ENCODE data around the gene MARCHF5.
"Not testable (repeated sequence)": the region's sequence is repeated elsewhere in the genome, so short reads cannot be mapped to it uniquely, and the experiment has no call there.

MARCHF5 gene

DNA sequence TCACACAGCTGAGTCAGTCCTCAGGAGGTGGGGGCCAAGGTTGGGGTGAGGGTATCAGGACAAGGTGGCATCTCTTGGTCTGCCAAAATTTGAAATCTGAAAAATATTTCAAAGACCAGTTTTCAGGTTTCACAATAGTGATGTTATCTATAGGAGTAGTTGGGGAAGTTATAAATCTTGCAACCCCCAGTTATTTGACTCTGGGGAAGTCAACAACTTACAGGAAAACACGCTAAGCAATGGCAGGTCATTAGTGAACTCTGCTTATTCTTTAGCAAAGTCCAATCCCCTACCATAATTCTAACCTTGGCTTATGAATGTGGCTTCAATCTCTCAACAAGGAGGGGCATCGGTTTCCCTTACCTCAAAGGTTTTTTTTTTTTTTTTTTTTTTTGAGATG is 94.9 kb downstream of the MARCHF5 start:
- Histone ChIP-seq H4K20me1 (ENCODE audit: low read depth, low read length) (no peaks in the 10 kb centered on the region), H2AFZ (ENCODE audit: low read depth, low read length, severe bottlenecking) (no peak overlapping the region), H3K4me3 (ENCODE audit: insufficient read depth, low read length, poor library complexity, severe bottlenecking) (no peak overlapping the region), H3K9me3 (ENCODE audit: insufficient read depth, low read length) (no peaks in the 10 kb centered on the region), H3F3A (ENCODE audit: insufficient read depth) (no peaks in the 10 kb centered on the region), H3K9me2 (replicated peaks; ENCODE audit: insufficient read depth, low read length) (no peaks in the 10 kb centered on the region), H3K27me3 (ENCODE audit: low read length) (no peaks in the 10 kb centered on the region), H3K27ac (ENCODE audit: low read depth, low read length) (no peak overlapping the region), H3K9ac (ENCODE audit: low read length) (no peak overlapping the region), H3K79me2 (ENCODE audit: insufficient read depth, low read length) (no peaks in the 10 kb centered on the region), H3K36me3 (ENCODE audit: low read length) (no peaks in the 10 kb centered on the region), H3K4me2 (ENCODE audit: low read depth, low read length, poor library complexity, severe bottlenecking) (no peak overlapping the region)
- TF ChIP-seq EZH2phosphoT487 (conservative IDR thresholded peaks at IDR 0.05; ENCODE audit: low read length) = no peak
- TF ChIP-seq, protein P1, sequence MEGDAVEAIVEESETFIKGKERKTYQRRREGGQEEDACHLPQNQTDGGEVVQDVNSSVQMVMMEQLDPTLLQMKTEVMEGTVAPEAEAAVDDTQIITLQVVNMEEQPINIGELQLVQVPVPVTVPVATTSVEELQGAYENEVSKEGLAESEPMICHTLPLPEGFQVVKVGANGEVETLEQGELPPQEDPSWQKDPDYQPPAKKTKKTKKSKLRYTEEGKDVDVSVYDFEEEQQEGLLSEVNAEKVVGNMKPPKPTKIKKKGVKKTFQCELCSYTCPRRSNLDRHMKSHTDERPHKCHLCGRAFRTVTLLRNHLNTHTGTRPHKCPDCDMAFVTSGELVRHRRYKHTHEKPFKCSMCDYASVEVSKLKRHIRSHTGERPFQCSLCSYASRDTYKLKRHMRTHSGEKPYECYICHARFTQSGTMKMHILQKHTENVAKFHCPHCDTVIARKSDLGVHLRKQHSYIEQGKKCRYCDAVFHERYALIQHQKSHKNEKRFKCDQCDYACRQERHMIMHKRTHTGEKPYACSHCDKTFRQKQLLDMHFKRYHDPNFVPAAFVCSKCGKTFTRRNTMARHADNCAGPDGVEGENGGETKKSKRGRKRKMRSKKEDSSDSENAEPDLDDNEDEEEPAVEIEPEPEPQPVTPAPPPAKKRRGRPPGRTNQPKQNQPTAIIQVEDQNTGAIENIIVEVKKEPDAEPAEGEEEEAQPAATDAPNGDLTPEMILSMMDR (IDR thresholded peaks at IDR 0.05; ENCODE audit: insufficient read depth, low read length, poor library complexity, severe bottlenecking) = no peak

DNA sequence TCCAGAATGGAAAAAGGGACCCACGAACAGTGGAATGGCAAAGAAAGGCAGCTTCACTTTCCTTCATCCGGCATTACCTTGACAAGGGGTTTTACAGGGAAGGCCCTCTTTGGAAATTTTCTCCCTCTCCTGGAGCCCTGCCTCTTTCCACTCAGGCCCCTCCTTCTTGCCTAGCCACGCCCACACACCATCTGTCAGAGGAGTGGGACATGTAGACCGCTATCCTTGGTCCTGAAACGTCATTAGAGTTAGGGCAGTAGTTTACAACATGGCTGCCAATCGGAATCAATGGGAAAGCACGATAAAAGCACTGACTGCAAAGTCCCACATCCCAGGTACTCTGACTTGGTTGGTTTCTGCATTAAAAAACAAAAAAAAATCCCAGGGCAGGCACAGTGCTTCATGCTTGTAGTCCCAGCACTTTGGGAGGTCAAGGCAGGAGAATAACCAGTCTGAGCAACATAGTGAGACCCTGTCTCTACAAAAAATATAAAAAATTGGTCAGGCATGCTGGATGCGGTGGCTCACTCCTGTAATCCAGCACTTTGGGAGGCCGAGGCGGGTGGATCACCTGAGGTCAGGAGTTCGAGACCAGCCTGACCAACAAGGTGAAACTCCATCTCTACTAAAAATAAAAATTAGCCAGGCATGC is 96.4 kb downstream of the MARCHF5 start:
- H3K27me3 ChIP-seq (ENCODE audit: low read length) = no peaks in the 10 kb centered on the region
- H3K79me2 ChIP-seq (ENCODE audit: insufficient read depth, low read length) = no peaks in the 10 kb centered on the region
- no peak overlapping the region for H3K4me2 ChIP-seq (ENCODE audit: low read depth, low read length, poor library complexity, severe bottlenecking)
- no peaks in the 10 kb centered on the region for H4K20me1 ChIP-seq (ENCODE audit: low read depth, low read length)
- no peak overlapping the region for H3K9ac ChIP-seq (ENCODE audit: low read length)
- H3K36me3 ChIP-seq (ENCODE audit: low read length) = no peaks in the 10 kb centered on the region
- H2AFZ ChIP-seq (ENCODE audit: low read depth, low read length, severe bottlenecking) = no peak overlapping the region
- H3K9me2 ChIP-seq (replicated peaks; ENCODE audit: insufficient read depth, low read length) = no peaks in the 10 kb centered on the region
- TF ChIP-seq, protein P1 (IDR thresholded peaks at IDR 0.05; ENCODE audit: insufficient read depth, low read length, poor library complexity, severe bottlenecking) = no peak
- TF ChIP-seq EZH2phosphoT487 (conservative IDR thresholded peaks at IDR 0.05; ENCODE audit: low read length) = no peak
- H3F3A ChIP-seq (ENCODE audit: insufficient read depth) = no peaks in the 10 kb centered on the region
- H3K4me3 ChIP-seq (ENCODE audit: insufficient read depth, low read length, poor library complexity, severe bottlenecking) = no peak overlapping the region
- no peaks in the 10 kb centered on the region for H3K9me3 ChIP-seq (ENCODE audit: insufficient read depth, low read length)
- H3K27ac ChIP-seq (ENCODE audit: low read depth, low read length) = no peak overlapping the region

- H4K20me1 ChIP-seq (ENCODE audit: low read depth, low read length); H3K27ac ChIP-seq (ENCODE audit: low read depth, low read length); H3K9ac ChIP-seq (ENCODE audit: low read length); H3K4me3 ChIP-seq (ENCODE audit: insufficient read depth, low read length, poor library complexity, severe bottlenecking); H3K9me2 ChIP-seq (replicated peaks; ENCODE audit: insufficient read depth, low read length); H3K36me3 ChIP-seq (ENCODE audit: low read length); H2AFZ ChIP-seq (ENCODE audit: low read depth, low read length, severe bottlenecking); H3K4me2 ChIP-seq (ENCODE audit: low read depth, low read length, poor library complexity, severe bottlenecking); H3K79me2 ChIP-seq (ENCODE audit: insufficient read depth, low read length); H3K9me3 ChIP-seq (ENCODE audit: insufficient read depth, low read length); H3K27me3 ChIP-seq (ENCODE audit: low read length); H3F3A ChIP-seq (ENCODE audit: insufficient read depth): not testable (repeated sequence)
These were observed 102.2 kb downstream of the MARCHF5 start for GRCh38 chr10:92393173-92393572.

GRCh38 chr10:92395271-92395670 is 104.3 kb downstream of the MARCHF5 start:
- no peaks in the 10 kb centered on the region for H3K9me3 ChIP-seq (ENCODE audit: insufficient read depth, low read length)
- H3K27me3 ChIP-seq (ENCODE audit: low read length) = no peaks in the 10 kb centered on the region
- no peaks in the 10 kb centered on the region for H3K9me2 ChIP-seq (replicated peaks; ENCODE audit: insufficient read depth, low read length)
- no peaks in the 10 kb centered on the region for H3F3A ChIP-seq (ENCODE audit: insufficient read depth)
- no peak overlapping the region for H3K27ac ChIP-seq (ENCODE audit: low read depth, low read length)
- no peaks in the 10 kb centered on the region for H3K36me3 ChIP-seq (ENCODE audit: low read length)
- no peak for TF ChIP-seq EZH2phosphoT487 (conservative IDR thresholded peaks at IDR 0.05; ENCODE audit: low read length)
- TF ChIP-seq, protein P1 (IDR thresholded peaks at IDR 0.05; ENCODE audit: insufficient read depth, low read length, poor library complexity, severe bottlenecking) = no peak
- no peak overlapping the region for H3K9ac ChIP-seq (ENCODE audit: low read length)
- H3K4me3 ChIP-seq (ENCODE audit: insufficient read depth, low read length, poor library complexity, severe bottlenecking) = no peak overlapping the region
- H3K4me2 ChIP-seq (ENCODE audit: low read depth, low read length, poor library complexity, severe bottlenecking) = no peak overlapping the region
- H3K79me2 ChIP-seq (ENCODE audit: insufficient read depth, low read length) = no peaks in the 10 kb centered on the region
- no peak overlapping the region for H2AFZ ChIP-seq (ENCODE audit: low read depth, low read length, severe bottlenecking)
- no peaks in the 10 kb centered on the region for H4K20me1 ChIP-seq (ENCODE audit: low read depth, low read length)

- H3K79me2 ChIP-seq (ENCODE audit: insufficient read depth, low read length); H3K9me3 ChIP-seq (ENCODE audit: insufficient read depth, low read length); H2AFZ ChIP-seq (ENCODE audit: low read depth, low read length, severe bottlenecking); H4K20me1 ChIP-seq (ENCODE audit: low read depth, low read length); H3K27ac ChIP-seq (ENCODE audit: low read depth, low read length); H3F3A ChIP-seq (ENCODE audit: insufficient read depth); H3K36me3 ChIP-seq (ENCODE audit: low read length); H3K9me2 ChIP-seq (replicated peaks; ENCODE audit: insufficient read depth, low read length); H3K27me3 ChIP-seq (ENCODE audit: low read length); H3K4me3 ChIP-seq (ENCODE audit: insufficient read depth, low read length, poor library complexity, severe bottlenecking); H3K4me2 ChIP-seq (ENCODE audit: low read depth, low read length, poor library complexity, severe bottlenecking); H3K9ac ChIP-seq (ENCODE audit: low read length): not testable (repeated sequence)
These were observed 111.3 kb downstream of the MARCHF5 start for GRCh38 chr10:92402234-92402633.

All from SU-DHL-6 (cell line).